Raji (cell line): ENCODE measurements around the gene SRL.

ENCODE experiments used
- POLR2A ChIP-seq: IDR thresholded peaks from 2 replicates; pipeline ENCODE4 v1.6.1; 2011; ENCODE audit warnings: low read depth, low read length, control low read depth; ENCODE audit not compliant: insufficient read depth

The SRL gene

GRCh38 chr16:4217204-4218131, 24.4 kb downstream of the SRL start:
- TF ChIP-seq POLR2A, result no peak

GRCh38 chr16:4216596-4216995, 25.3 kb downstream of the SRL start:
- TF ChIP-seq POLR2A, result no peak

GRCh38 chr16:4215106-4215505, 26.8 kb downstream of the SRL start:
- TF ChIP-seq POLR2A, result no peak

GRCh38 chr16:4214215-4214621, 27.7 kb downstream of the SRL start:
- TF ChIP-seq POLR2A, result no peak

GRCh38 chr16:4213737-4214136, 28.1 kb downstream of the SRL start:
- TF ChIP-seq POLR2A, result no peak

GRCh38 chr16:4212934-4213296, 29.0 kb downstream of the SRL start:
- TF ChIP-seq POLR2A, result no peak

GRCh38 chr16:4212211-4212933, 29.5 kb downstream of the SRL start:
- no peak for TF ChIP-seq POLR2A

- TF ChIP-seq POLR2A, result no peak
Observed at GRCh38 chr16:4209666-4210065, 32.2 kb downstream of the SRL start.

- no peak for TF ChIP-seq POLR2A
Observed at GRCh38 chr16:4208341-4208751, 33.5 kb downstream of the SRL start.

- TF ChIP-seq POLR2A, result no peak
Observed at GRCh38 chr16:4207683-4208340, 34.1 kb downstream of the SRL start.

- no peak for TF ChIP-seq POLR2A
Observed at GRCh38 chr16:4207229-4207628, 34.7 kb downstream of the SRL start.

GRCh38 chr16:4206680-4207079, 35.2 kb downstream of the SRL start:
- TF ChIP-seq POLR2A, result no peak

GRCh38 chr16:4205971-4206370, 35.9 kb downstream of the SRL start:
- TF ChIP-seq POLR2A, result no peak

- no peak for TF ChIP-seq POLR2A
Observed at GRCh38 chr16:4204521-4204920, 37.4 kb downstream of the SRL start.

GRCh38 chr16:4203748-4204147, 38.1 kb downstream of the SRL start:
- TF ChIP-seq POLR2A, result no peak
